Stomach (tissue), 9 donors: ENCODE measurements around the gene FXYD2. TPM values are rescaled to one million over a fixed set of nuclear protein-coding genes. Genes with fewer than 3 reads are reported as not detected.
"Not testable (repeated sequence)": the region's sequence is repeated elsewhere in the genome, so short reads cannot be mapped to it uniquely, and the experiment has no call there.

Experiments
- DNase-seq, 2 donors: peaks; one replicate each; pipeline versions ENCODE4 v3.0.0 to v3.0.0-alpha.2; 2013 to 2019
- H3K27ac ChIP-seq, 5 donors: fragments of 200-600 bp in 4 of 5; sonication (generic) in 4 of 5; one replicate each; pipeline ENCODE4 v1.5.1; 2013 to 2019; ENCODE audit warnings: mild to moderate bottlenecking in 1 of 5, moderate library complexity in 1 of 5
- H3K27me3 ChIP-seq, 3 donors: fragments of 200-600 bp; sonication (generic); one replicate each; pipeline ENCODE4 v1.5.1; 2017 to 2019; ENCODE audit warnings: mixed run types in 1 of 3
- H3K36me3 ChIP-seq, 4 donors: fragments of 200-600 bp; sonication (generic); 1 replicate in 3 of 4; 2 replicates in 1 of 4; pipeline ENCODE4 v1.5.1; 2016 to 2019
- H3K4me1 ChIP-seq, 4 donors: fragments of 200-600 bp; sonication (generic); one replicate each; pipeline ENCODE4 v1.5.1; 2016 to 2019
- H3K4me3 ChIP-seq, 4 donors: fragments of 200-600 bp; sonication (generic) in 3 of 4; one replicate each; pipeline ENCODE4 v1.5.1; 2016 to 2019; ENCODE audit warnings: mild to moderate bottlenecking in 1 of 4
- H3K9me3 ChIP-seq, 4 donors: fragments of 200-600 bp; sonication (generic); one replicate each; pipeline ENCODE4 v1.5.1; 2016 to 2019
- CTCF ChIP-seq, 7 experiments: fragments of 450-650 bp in 4 of 7; fragments of 200-600 bp in 3 of 7; sonication (generic) in 3 of 7; IDR thresholded peaks; one replicate each; pipeline ENCODE4 v1.5.1; 2016 to 2019; ENCODE audit warnings: antibody characterized with exemption in 7 of 7, control low read depth in 2 of 7, mild to moderate bottlenecking in 1 of 7
- EP300 ChIP-seq: sonication (generic); formaldehyde crosslinking; IDR thresholded peaks from one replicate; pipeline ENCODE4 v1.6.1; 2017; ENCODE audit warnings: antibody characterized with exemption
- POLR2A ChIP-seq, 4 donors: fragments of 450-650 bp; IDR thresholded peaks; one replicate each; pipeline ENCODE4 v1.6.1; 2016; ENCODE audit warnings: antibody characterized with exemption in 4 of 4, control low read depth in 2 of 4, mild to moderate bottlenecking in 1 of 4, moderate library complexity in 1 of 4
- POLR2AphosphoS5 ChIP-seq, 3 donors: sonication (generic); formaldehyde crosslinking; IDR thresholded peaks; one replicate each; pipeline ENCODE4 v1.6.1; 2016; ENCODE audit warnings: antibody characterized with exemption in 3 of 3
- WGBS, 5 donors: extraction: QIAGEN DNeasy Blood & Tissue Kit in 3 of 5; methylation state at CpG; one replicate each; pipeline versions ENCODE4 v1.1.5 to v1.1.7; 2013 to 2018; 5-methylcytosine and 5-hydroxymethylcytosine counted together
- intact Hi-C: fragments of 100-400 bp; cut with DNase I; formaldehyde crosslinking; loops from one replicate; pipeline ENCODE4 v1.15.1; 2023; ENCODE audit warnings: low total_unique reads
- polyA plus RNA-seq, 3 donors: library from polyadenylated mRNA; stranded (reverse); fragments of 200-250 nt; gene quantifications; one replicate each; pipeline ENCODE4 v1.2.3, GENCODE V29; 2013
- total RNA-seq, 5 donors: library from RNA; depleted of rRNA; stranded (reverse); fragments of >200 nt; gene quantifications; one replicate each; pipeline versions ENCODE4 v1.1.0 to v1.2.3, GENCODE V29; 2014 to 2016
- donor health status: healthy with polysubstance abuse.
- donor health status: Bipolar disorder and iron deficiency.
- donor health status: healthy.

Gene FXYD2
- total and polyA plus RNA-seq, 8 donors, result 0.45 to 7.8 (median 4.0) TPM; not detected in 3

DNA sequence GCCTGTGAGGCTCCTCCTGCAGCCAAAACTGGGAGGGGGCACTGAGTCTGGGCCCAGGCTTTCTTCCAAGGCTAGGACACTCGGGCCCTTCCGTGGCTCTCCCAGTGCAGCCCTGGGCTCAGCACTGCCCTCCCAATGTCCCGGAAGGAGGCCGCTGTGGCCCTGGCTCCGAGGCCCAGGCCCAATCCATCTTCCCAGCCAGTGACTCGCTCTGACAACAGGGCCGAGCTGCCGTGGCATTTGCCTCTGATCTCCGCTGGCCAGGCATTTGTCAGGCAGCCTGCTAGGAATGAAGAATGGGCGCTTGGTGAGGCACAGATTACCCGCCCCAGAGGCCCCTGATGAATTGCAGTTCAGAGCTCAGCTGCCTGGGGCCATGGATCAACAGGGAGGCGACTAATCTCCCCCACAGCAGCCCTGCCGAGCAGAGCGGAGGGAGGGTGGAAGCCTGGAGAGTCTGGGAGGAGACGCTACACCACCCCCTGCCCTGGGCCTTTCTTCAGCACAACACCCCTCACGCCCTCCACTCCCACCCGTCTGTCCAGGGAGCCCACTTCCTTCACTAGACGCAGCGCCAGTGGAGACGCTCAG lies 8.3 kb downstream of the FXYD2 start:
- H3K4me3 ChIP-seq, result peak overlapping the region in 1 of 4 donors; percentile 22
- peaks cover 0 to under 1% (median 0%) of the 10 kb centered on the region in 3 donors for H3K27me3 ChIP-seq
- peak in 1 of 2 donors; percentile 85 for DNase-seq
- WGBS, 5 donors, result 72 to 84% (median 78%) methylated on average over 13 to 20 of the region's 20 CpGs
- no peak for TF ChIP-seq CTCF (IDR thresholded peaks at IDR 0.05)
- peak in 1 of 3 donors; percentile 27 for TF ChIP-seq POLR2AphosphoS5 (IDR thresholded peaks at IDR 0.05)
- H3K27ac ChIP-seq, result peak overlapping the region; percentile 47 to 80 (median 73)
- no peaks in the 10 kb centered on the region for H3K9me3 ChIP-seq
- intact Hi-C loops, result loop anchor here (5.0 kb wide), 1 partner anchor 389 kb away; no protein-coding TSS in a partner anchor
- H3K36me3 ChIP-seq, result no peaks in the 10 kb centered on the region
- H3K4me1 ChIP-seq, result peaks cover 26 to 51% (median 36%) of the 10 kb centered on the region in 4 donors

DNA sequence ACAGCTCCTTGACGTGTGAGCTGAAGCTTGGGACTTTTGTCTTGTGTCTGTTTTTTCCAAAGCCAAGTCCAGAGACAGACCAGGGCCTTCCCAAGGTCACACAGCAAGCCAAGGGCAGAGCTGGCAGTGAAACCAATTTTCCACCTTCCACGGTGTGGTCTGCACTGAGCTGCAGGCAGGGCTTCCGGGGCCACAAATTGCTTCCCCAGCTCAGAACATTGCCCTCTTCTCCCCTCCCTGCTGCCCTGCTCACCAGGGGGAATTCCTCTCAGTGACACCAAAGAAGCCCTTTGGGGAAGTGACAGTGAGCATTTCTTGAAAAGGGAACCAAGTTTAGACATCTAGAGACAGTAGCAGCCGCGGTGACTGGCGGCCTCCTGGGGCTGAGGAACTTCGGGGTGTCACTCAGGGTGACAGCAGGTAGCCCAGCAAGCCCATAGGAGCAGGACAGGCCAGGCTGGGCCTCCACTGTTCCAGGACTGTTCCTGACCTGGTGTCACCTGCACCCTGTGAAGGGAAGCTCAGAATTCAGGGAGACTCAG lies 9.2 kb downstream of the FXYD2 start:
- Histone ChIP-seq H3K27ac (peak overlapping the region; percentile 47 to 80 (median 73)), H3K36me3 (no peaks in the 10 kb centered on the region), H3K4me1 (peaks cover 26 to 51% (median 36%) of the 10 kb centered on the region in 4 donors), H3K9me3 (no peaks in the 10 kb centered on the region), H3K27me3 (peaks cover 0 to under 1% (median 0%) of the 10 kb centered on the region in 3 donors), H3K4me3 (no peak overlapping the region)
- TF ChIP-seq EP300, result no peak
- no peak for TF ChIP-seq POLR2AphosphoS5 (IDR thresholded peaks at IDR 0.05)
- no peak for TF ChIP-seq POLR2A (IDR thresholded peaks at IDR 0.05)
- peak in 1 of 2 donors; percentile 71 for DNase-seq
- intact Hi-C loops, result loop anchor here (5.0 kb wide), 1 partner anchor 388 kb away; no protein-coding TSS in a partner anchor
- WGBS, 5 donors, result 55 to 60% (median 57%) methylated on average over 6 to 7 of the region's 7 CpGs

GRCh38 chr11:117814766-117815261 lies 9.7 kb downstream of the FXYD2 start:
- intact Hi-C loops, result loop anchor here (5.0 kb wide), 1 partner anchor 388 kb away; no protein-coding TSS in a partner anchor
- peaks cover 26 to 51% (median 36%) of the 10 kb centered on the region in 4 donors for H3K4me1 ChIP-seq
- H3K27me3 ChIP-seq, result peaks cover 0 to 6% (median 0%) of the 10 kb centered on the region in 3 donors
- WGBS, 5 donors, result 35 to 53% (median 38%) methylated on average over 13 to 14 of the region's 14 CpGs
- H3K27ac ChIP-seq, result peak overlapping the region; percentile 47 to 80 (median 73)
- TF ChIP-seq POLR2AphosphoS5 (IDR thresholded peaks at IDR 0.05) (peak in 1 of 3 donors; percentile 13), CTCF (IDR thresholded peaks at IDR 0.05) (no peak)
- no peak overlapping the region for H3K4me3 ChIP-seq
- H3K9me3 ChIP-seq, result no peaks in the 10 kb centered on the region
- no peaks in the 10 kb centered on the region for H3K36me3 ChIP-seq
- DNase-seq, result peak; percentile 81 to 87

DNA sequence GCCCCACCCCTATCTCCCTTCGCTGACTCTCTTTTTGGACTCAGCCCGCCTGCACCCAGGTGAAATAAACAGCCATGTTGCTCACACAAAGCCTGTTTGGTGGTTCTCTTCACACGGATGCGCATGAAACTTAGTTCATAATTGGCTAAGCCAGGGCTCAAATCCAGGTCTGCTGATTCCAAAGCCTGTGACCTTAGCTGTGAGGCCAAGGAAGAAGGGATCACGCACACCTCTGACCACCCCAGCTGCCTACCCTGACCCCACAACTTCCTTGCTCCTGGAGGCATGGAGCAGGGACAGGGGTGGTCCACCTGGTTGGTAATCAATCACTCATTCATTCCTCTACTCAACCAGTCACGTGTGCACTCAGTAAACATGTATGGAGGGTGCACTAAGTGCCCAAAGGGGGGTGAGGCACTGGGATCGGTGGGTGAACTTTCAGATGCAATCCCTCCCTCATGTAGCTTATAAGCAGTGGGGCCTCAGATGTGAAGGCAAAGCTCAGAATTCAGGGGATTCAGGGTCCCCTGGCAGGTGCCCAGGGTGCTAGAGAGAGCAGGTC lies 10.3 kb downstream of the FXYD2 start:
- intact Hi-C loops, result no loop called here
- peak in 1 of 2 donors; percentile 46 for DNase-seq
- no peak for TF ChIP-seq POLR2A (IDR thresholded peaks at IDR 0.05)
- H3K27me3 ChIP-seq, result peaks cover 0 to 11% (median 4%) of the 10 kb centered on the region in 3 donors
- H3K27ac ChIP-seq, result peak overlapping the region in 4 of 5 donors; percentile 51 to 80 (median 74)
- peaks cover 26 to 54% (median 38%) of the 10 kb centered on the region in 4 donors for H3K4me1 ChIP-seq
- no peak overlapping the region for H3K4me3 ChIP-seq
- no peaks in the 10 kb centered on the region for H3K9me3 ChIP-seq
- H3K36me3 ChIP-seq, result no peaks in the 10 kb centered on the region
- WGBS, 5 donors, result 69 to 84% (median 78%) methylated on average over 7 of the region's 7 CpGs

GRCh38 chr11:117810056-117810451 lies 14.5 kb downstream of the FXYD2 start:
- H3K27ac ChIP-seq, H3K9me3 ChIP-seq, intact Hi-C loops, DNase-seq, H3K36me3 ChIP-seq, H3K4me3 ChIP-seq: not testable (repeated sequence)
- peaks cover 0 to 34% (median 16%) of the 10 kb centered on the region in 3 donors for H3K27me3 ChIP-seq
- H3K4me1 ChIP-seq, result peaks cover 6 to 34% (median 18%) of the 10 kb centered on the region in 4 donors
- WGBS, 5 donors, result 75 to 87% (median 80%) methylated on average over 11 to 12 of the region's 12 CpGs
